Dermis microvascular lymphatic vessel endothelial cell (primary cell): ENCODE measurements around the gene KDM4E. TPM values are rescaled to one million over a fixed set of nuclear protein-coding genes. Genes with fewer than 3 reads are reported as not detected.

Experiments used
- DNase-seq, 2 donors: peaks; one replicate each; pipeline versions ENCODE4 v3.0.0 to v3.0.0-alpha.2; 2010; ENCODE audit warnings: low read depth in 2 of 2
- total RNA-seq: library from RNA; depleted of rRNA; stranded (reverse); fragments of >200 nt; gene quantifications from 2 replicates; pipeline ENCODE4 v1.2.1, GENCODE V29; 2014

KDM4E gene
- total RNA-seq, 1 donor from 2014 or later = not detected

- DNase-seq = no peak
Observed at GRCh38 chr11:95050595-95051202, 25.6 kb downstream of the KDM4E start.

GRCh38 chr11:95054356-95054755 lies 29.3 kb downstream of the KDM4E start:
- no peak for DNase-seq

- DNase-seq = no peak
Observed at GRCh38 chr11:95055283-95055897, 30.3 kb downstream of the KDM4E start.

- DNase-seq = no peak
Observed at GRCh38 chr11:95057959-95058358, 32.9 kb downstream of the KDM4E start.

GRCh38 chr11:95058621-95059020 lies 33.6 kb downstream of the KDM4E start:
- DNase-seq = no peak

- DNase-seq = no peak
Observed at GRCh38 chr11:95059046-95059445, 34.0 kb downstream of the KDM4E start.

GRCh38 chr11:95065336-95065735 lies 40.3 kb downstream of the KDM4E start:
- no peak for DNase-seq

- no peak for DNase-seq
Observed at GRCh38 chr11:95066716-95067038, 41.6 kb downstream of the KDM4E start, which contains the start of gene SRSF8. SRSF8 (plus strand) TSS chr11:95066919; CDS start chr11:95067227, 308 bp downstream.

GRCh38 chr11:95067039-95067840 lies 42.2 kb downstream of the KDM4E start:
- DNase-seq = peak; percentile 44 to 79

GRCh38 chr11:95067841-95068219 lies 42.8 kb downstream of the KDM4E start:
- DNase-seq = no peak

GRCh38 chr11:95068549-95068948 lies 43.5 kb downstream of the KDM4E start:
- peak; percentile 92 to 97 for DNase-seq

GRCh38 chr11:95070471-95070870 lies 45.4 kb downstream of the KDM4E start:
- no peak for DNase-seq

- DNase-seq = no peak
Observed at GRCh38 chr11:95072948-95073347, 47.9 kb downstream of the KDM4E start.

- DNase-seq = peak in 1 of 2 donors; percentile 34
Observed at GRCh38 chr11:95074792-95075563, 49.9 kb downstream of the KDM4E start.

- peak in 1 of 2 donors; percentile 72 for DNase-seq
Observed at GRCh38 chr11:95076416-95076815, 51.4 kb downstream of the KDM4E start.

- DNase-seq = no peak
Observed at GRCh38 chr11:95076981-95077380, 51.9 kb downstream of the KDM4E start.

Other genes with a start within 250 kb of the KDM4E start
- gene CWC15, start 51.7 kb upstream of the KDM4E start, total RNA-seq = 23.0 and 27.5 TPM in 2 replicates
- gene KDM4D, start 51.5 kb upstream of the KDM4E start, total RNA-seq = 0.39 and 0.51 TPM in 2 replicates
- gene KDM4F, start 24.2 kb downstream of the KDM4E start, total RNA-seq = not detected in 2 replicates
- 19.1 and 21.5 TPM in 2 replicates for gene SRSF8, start 41.7 kb downstream of the KDM4E start, total RNA-seq
- gene ENDOD1, start 64.6 kb downstream of the KDM4E start, total RNA-seq = 56.0 and 71.1 TPM in 2 replicates
- 23.2 and 46.3 TPM in 2 replicates for gene SESN3, start 205.9 kb downstream of the KDM4E start, total RNA-seq